ENCODE measurements around the gene MIB1. TPM values are rescaled to one million over a fixed set of nuclear protein-coding genes. Genes with fewer than 3 reads are reported as not detected.

MIB1 gene
- total RNA-seq, 4 donors from 2014 or later: 17.9 to 25.3 (median 21.1) TPM

DNA sequence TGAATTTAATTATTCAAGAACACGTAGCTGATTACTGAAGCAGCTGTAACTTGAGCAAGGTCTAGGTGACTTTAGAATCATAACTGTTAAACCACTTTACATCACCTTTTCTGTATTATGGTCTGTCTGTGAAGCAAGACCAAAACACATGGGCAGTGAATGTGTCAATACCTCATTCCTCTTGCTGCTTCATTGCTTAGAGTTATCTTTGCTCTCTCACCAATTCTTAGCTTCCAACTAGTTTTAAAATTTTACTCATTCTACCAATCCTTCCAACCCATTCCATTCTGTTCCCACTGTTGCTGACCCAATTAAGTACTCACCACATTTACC is 80.2 kb downstream of the MIB1 start:
- H3K4me3 ChIP-seq (ENCODE audit: low read depth, poor library complexity, severe bottlenecking): no peak overlapping the region
- TF ChIP-seq POLR2A (IDR thresholded peaks at IDR 0.05) (no peak), CTCF (IDR thresholded peaks at IDR 0.05) (no peak)
- no peak for DNase-seq (ENCODE audit: low spot score in 2 of 2)
- intact Hi-C loops (cut with DNase I; ENCODE audit: low total_unique reads): no loop called here
- 91 to 97% methylated on average over 1 of the region's 1 CpG for WGBS, 2 donors

GRCh38 chr18:21823848-21824247 is 83.3 kb downstream of the MIB1 start:
- no peak for DNase-seq (ENCODE audit: low spot score in 2 of 2)
- no peak for TF ChIP-seq CTCF (IDR thresholded peaks at IDR 0.05)
- no peak for TF ChIP-seq POLR2A (IDR thresholded peaks at IDR 0.05)
- H3K4me3 ChIP-seq (ENCODE audit: low read depth, poor library complexity, severe bottlenecking): no peak overlapping the region
- 90 to 93% methylated on average over 3 of the region's 3 CpGs for WGBS, 2 donors
- intact Hi-C loops (cut with DNase I; ENCODE audit: low total_unique reads): no loop called here

- WGBS, 2 donors: 34 to 36% methylated on average over 3 of the region's 3 CpGs
- intact Hi-C loops (cut with DNase I; ENCODE audit: low total_unique reads): no loop called here
- no peak for TF ChIP-seq CTCF (IDR thresholded peaks at IDR 0.05)
- no peak for TF ChIP-seq POLR2A (IDR thresholded peaks at IDR 0.05)
- no peak for DNase-seq (ENCODE audit: low spot score in 2 of 2)
- H3K4me3 ChIP-seq (ENCODE audit: low read depth, poor library complexity, severe bottlenecking): no peak overlapping the region
Observed at GRCh38 chr18:21826196-21826595, 85.6 kb downstream of the MIB1 start.

DNA sequence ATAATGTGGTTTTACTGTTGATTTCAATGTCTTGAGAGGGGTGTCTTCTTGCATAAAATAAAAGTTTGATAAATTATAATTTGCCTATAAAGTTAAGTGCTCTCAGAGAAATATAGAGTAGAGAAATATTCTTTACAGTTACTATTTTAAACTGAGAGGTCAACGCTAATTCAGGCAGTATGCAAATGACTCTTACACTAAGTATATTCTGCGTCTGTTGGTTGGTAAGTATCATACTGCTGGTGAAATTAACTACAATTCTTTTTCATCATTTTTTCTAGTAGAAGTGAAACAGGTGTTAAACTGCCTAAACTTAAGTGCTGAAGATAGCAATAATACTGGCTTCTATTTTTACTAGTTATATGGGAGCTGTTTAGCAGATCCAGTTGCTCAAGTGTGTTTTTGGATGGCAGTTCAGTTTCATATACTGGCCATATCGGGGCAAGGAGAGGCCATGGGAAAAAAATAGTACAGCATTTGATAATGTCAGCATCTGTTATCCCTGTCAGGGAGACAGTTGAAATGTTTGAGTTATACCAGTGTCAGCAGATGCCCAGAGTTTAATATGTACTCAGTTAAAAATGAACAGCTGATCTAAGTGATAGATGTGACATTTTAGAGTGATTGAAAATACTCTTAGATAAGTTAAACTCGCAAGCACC is 86.2 kb downstream of the MIB1 start:
- DNase-seq (ENCODE audit: low spot score in 2 of 2): no peak
- H3K4me3 ChIP-seq (ENCODE audit: low read depth, poor library complexity, severe bottlenecking): no peak overlapping the region
- TF ChIP-seq CTCF (IDR thresholded peaks at IDR 0.05): no peak
- no peak for TF ChIP-seq POLR2A (IDR thresholded peaks at IDR 0.05)
- 87 to 91% methylated on average over 4 of the region's 4 CpGs for WGBS, 2 donors
- intact Hi-C loops (cut with DNase I; ENCODE audit: low total_unique reads): no loop called here

GRCh38 chr18:21830532-21830931 is 89.9 kb downstream of the MIB1 start:
- no peak for TF ChIP-seq POLR2A (IDR thresholded peaks at IDR 0.05)
- no peak for TF ChIP-seq CTCF (IDR thresholded peaks at IDR 0.05)
- intact Hi-C loops (cut with DNase I; ENCODE audit: low total_unique reads): no loop called here
- no peak for DNase-seq (ENCODE audit: low spot score in 2 of 2)
- WGBS, 2 donors: 78 to 92% methylated on average over 3 of the region's 3 CpGs
- no peak overlapping the region for H3K4me3 ChIP-seq (ENCODE audit: low read depth, poor library complexity, severe bottlenecking)

- no peak for DNase-seq (ENCODE audit: low spot score in 2 of 2)
- intact Hi-C loops (cut with DNase I; ENCODE audit: low total_unique reads): no loop called here
- TF ChIP-seq POLR2A (IDR thresholded peaks at IDR 0.05) (no peak), CTCF (IDR thresholded peaks at IDR 0.05) (no peak)
- 81 to 91% methylated on average over 5 of the region's 5 CpGs for WGBS, 2 donors
- no peak overlapping the region for H3K4me3 ChIP-seq (ENCODE audit: low read depth, poor library complexity, severe bottlenecking)
Observed at GRCh38 chr18:21831413-21831831, 90.8 kb downstream of the MIB1 start.
